Measurements from ENCODE around the gene CAMK1D. TPM values are rescaled to one million over a fixed set of nuclear protein-coding genes. Genes with fewer than 3 reads are reported as not detected.

The CAMK1D gene
- total RNA-seq, 1 donor from 2014 or later = 17.6 TPM

GRCh38 chr10:12868229-12868628 is 518.9 kb downstream of the CAMK1D start:
- intact Hi-C loops (cut with micrococcal nuclease) = no loop called here

GRCh38 chr10:12869427-12869826 is 520.1 kb downstream of the CAMK1D start:
- intact Hi-C loops (cut with micrococcal nuclease) = no loop called here

- intact Hi-C loops (cut with micrococcal nuclease) = no loop called here
Measured at GRCh38 chr10:12872577-12872976, 523.2 kb downstream of the CAMK1D start.

- intact Hi-C loops (cut with micrococcal nuclease) = no loop called here
Measured at GRCh38 chr10:12873172-12873571, 523.8 kb downstream of the CAMK1D start.

GRCh38 chr10:12874501-12874900 is 525.2 kb downstream of the CAMK1D start:
- intact Hi-C loops (cut with micrococcal nuclease) = no loop called here

- intact Hi-C loops (cut with micrococcal nuclease) = no loop called here
Measured at GRCh38 chr10:12875100-12875499, 525.8 kb downstream of the CAMK1D start.

GRCh38 chr10:12876266-12876665 is 526.9 kb downstream of the CAMK1D start:
- intact Hi-C loops (cut with micrococcal nuclease) = no loop called here

- intact Hi-C loops (cut with micrococcal nuclease) = no loop called here
Measured at GRCh38 chr10:12877150-12877549, 527.8 kb downstream of the CAMK1D start.

- intact Hi-C loops (cut with micrococcal nuclease) = no loop called here
Measured at GRCh38 chr10:12880423-12880822, 531.1 kb downstream of the CAMK1D start.

GRCh38 chr10:12884851-12885250 is 535.5 kb downstream of the CAMK1D start:
- intact Hi-C loops (cut with micrococcal nuclease) = no loop called here

Other genes starting within 250 kb of the CAMK1D start
- 26.3 and 28.3 TPM in 2 replicates for gene SEC61A2, start 219.9 kb upstream of the CAMK1D start, total RNA-seq
- gene NUDT5, start 153.7 kb upstream of the CAMK1D start, total RNA-seq = 97.3 and 105 TPM in 2 replicates
- 107 and 114 TPM in 2 replicates for gene CDC123, start 153.4 kb upstream of the CAMK1D start, total RNA-seq

Measured in T-helper 1 cell treated with Interleukin-12 subunit alpha and Interleukin-12 subunit beta and Interleukin-4 antibody, amounts not matched to agents 30 ng/mL and 1 ng/mL, for 36 hours (primary cell).